ENCODE results near the gene TRAPPC10. TPM values are rescaled to one million over a fixed set of nuclear protein-coding genes. Genes with fewer than 3 reads are reported as not detected.

The TRAPPC10 gene
- total and polyA plus RNA-seq, 5 experiments from 2014 or later, result 17.7 to 107 (median 33.1) TPM

- Mint-ChIP-seq H3K4me3 (no peak overlapping the region), H3K36me3 (peaks cover 4 to 45% (median 12%) of the 10 kb centered on the region in 3 donors), H3K27ac (peak overlapping the region in 5 of 10 donors; percentile 45 to 88 (median 72)), H3K27me3 (no peaks in the 10 kb centered on the region), H3K4me1 (peaks cover 32 to 72% (median 69%) of the 10 kb centered on the region in 4 donors), H3K9me3 (no peaks in the 10 kb centered on the region)
- POLR2A ChIA-PET, result no interaction called here
- ATAC-seq, result no peak
- DNase-seq, result no peak
Measured at GRCh38 chr21:44029460-44030087, 17.5 kb downstream of the TRAPPC10 start.

- Mint-ChIP-seq H3K36me3 (peaks cover 4 to 84% (median 11%) of the 10 kb centered on the region in 3 donors), H3K27me3 (no peaks in the 10 kb centered on the region), H3K4me3 (no peak overlapping the region), H3K4me1 (peaks cover 8 to 33% (median 13%) of the 10 kb centered on the region in 4 donors), H3K9me3 (no peaks in the 10 kb centered on the region), H3K27ac (peak overlapping the region in 1 of 10 donors; percentile 70)
- no peak for DNase-seq
- POLR2A ChIA-PET, result no interaction called here
- ATAC-seq, result no peak
Measured at GRCh38 chr21:44035244-44035643, 23.1 kb downstream of the TRAPPC10 start.

- Mint-ChIP-seq H3K27me3 (no peaks in the 10 kb centered on the region), H3K9me3 (no peaks in the 10 kb centered on the region), H3K4me1 (peaks cover 6 to 19% (median 9%) of the 10 kb centered on the region in 4 donors), H3K4me3 (no peak overlapping the region), H3K27ac (peak overlapping the region in 7 of 10 donors; percentile 34 to 81 (median 63)), H3K36me3 (peaks cover 4 to 86% (median 7%) of the 10 kb centered on the region in 3 donors)
- ATAC-seq (no peak), DNase-seq (no peak)
- POLR2A ChIA-PET, result no interaction called here
Measured at GRCh38 chr21:44038063-44038462, 26.0 kb downstream of the TRAPPC10 start.

GRCh38 chr21:44039828-44040227 lies 27.7 kb downstream of the TRAPPC10 start:
- no peak overlapping the region for H3K4me3 Mint-ChIP-seq
- H3K36me3 Mint-ChIP-seq, result peaks cover 0 to 80% (median 5%) of the 10 kb centered on the region in 3 donors
- no peaks in the 10 kb centered on the region for H3K27me3 Mint-ChIP-seq
- H3K9me3 Mint-ChIP-seq, result no peaks in the 10 kb centered on the region
- ATAC-seq, result no peak
- DNase-seq, result no peak
- peaks cover 4 to 26% (median 14%) of the 10 kb centered on the region in 4 donors for H3K4me1 Mint-ChIP-seq
- H3K27ac Mint-ChIP-seq, result peak overlapping the region in 1 of 10 donors; percentile 32
- POLR2A ChIA-PET, result no interaction called here

- Mint-ChIP-seq H3K36me3 (peaks cover 0 to 77% (median 2%) of the 10 kb centered on the region in 3 donors), H3K4me3 (no peak overlapping the region), H3K27ac (peak overlapping the region in 9 of 10 donors; percentile 27 to 78 (median 55)), H3K9me3 (no peaks in the 10 kb centered on the region), H3K27me3 (no peaks in the 10 kb centered on the region), H3K4me1 (peaks cover 8 to 35% (median 24%) of the 10 kb centered on the region in 4 donors)
- no peak for DNase-seq
- POLR2A ChIA-PET, result no interaction called here
- peak; percentile 22 to 25 for ATAC-seq
Measured at GRCh38 chr21:44043613-44044012, 31.5 kb downstream of the TRAPPC10 start.

GRCh38 chr21:44046734-44047133 lies 34.6 kb downstream of the TRAPPC10 start:
- Mint-ChIP-seq H3K4me3 (no peak overlapping the region), H3K27me3 (no peaks in the 10 kb centered on the region), H3K4me1 (peaks cover 16 to 57% (median 36%) of the 10 kb centered on the region in 4 donors), H3K36me3 (peaks cover 0 to 65% (median 5%) of the 10 kb centered on the region in 3 donors), H3K27ac (peak overlapping the region in 1 of 10 donors; percentile 11), H3K9me3 (no peaks in the 10 kb centered on the region)
- ATAC-seq, result no peak
- no peak for DNase-seq
- POLR2A ChIA-PET, result no interaction called here

- H3K36me3 Mint-ChIP-seq, result peaks cover 0 to 67% (median 5%) of the 10 kb centered on the region in 3 donors
- H3K9me3 Mint-ChIP-seq, result no peaks in the 10 kb centered on the region
- peaks cover 16 to 63% (median 30%) of the 10 kb centered on the region in 4 donors for H3K4me1 Mint-ChIP-seq
- ATAC-seq (no peak), DNase-seq (no peak)
- H3K27me3 Mint-ChIP-seq, result no peaks in the 10 kb centered on the region
- peak overlapping the region in 4 of 10 donors; percentile 22 to 84 (median 52) for H3K27ac Mint-ChIP-seq
- H3K4me3 Mint-ChIP-seq, result no peak overlapping the region
- POLR2A ChIA-PET, result no interaction called here
Measured at GRCh38 chr21:44047996-44048560, 36.0 kb downstream of the TRAPPC10 start.

- H3K4me3 Mint-ChIP-seq, result no peak overlapping the region
- H3K27me3 Mint-ChIP-seq, result no peaks in the 10 kb centered on the region
- peak overlapping the region in 9 of 10 donors; percentile 22 to 86 (median 58) for H3K27ac Mint-ChIP-seq
- DNase-seq (no peak), ATAC-seq (no peak)
- H3K4me1 Mint-ChIP-seq, result peaks cover 16 to 57% (median 23%) of the 10 kb centered on the region in 4 donors
- POLR2A ChIA-PET, result interaction anchor here (0.6 kb wide), 1 partner anchor 8 kb away, joined by 3 read pairs; no protein-coding TSS in a partner anchor
- H3K9me3 Mint-ChIP-seq, result no peaks in the 10 kb centered on the region
- peaks cover 0 to 72% (median 5%) of the 10 kb centered on the region in 3 donors for H3K36me3 Mint-ChIP-seq
Measured at GRCh38 chr21:44049182-44049581, 37.1 kb downstream of the TRAPPC10 start.

GRCh38 chr21:44049606-44050005 lies 37.5 kb downstream of the TRAPPC10 start:
- Mint-ChIP-seq H3K9me3 (no peaks in the 10 kb centered on the region), H3K27me3 (no peaks in the 10 kb centered on the region), H3K4me1 (peaks cover 16 to 56% (median 24%) of the 10 kb centered on the region in 4 donors), H3K36me3 (peaks cover 0 to 72% (median 5%) of the 10 kb centered on the region in 3 donors), H3K4me3 (no peak overlapping the region), H3K27ac (peak overlapping the region in 7 of 10 donors; percentile 22 to 81 (median 53))
- no peak for ATAC-seq
- no peak for DNase-seq
- POLR2A ChIA-PET, result no interaction called here

GRCh38 chr21:44050276-44050675 lies 38.2 kb downstream of the TRAPPC10 start:
- H3K27me3 Mint-ChIP-seq, result no peaks in the 10 kb centered on the region
- POLR2A ChIA-PET, result no interaction called here
- peaks cover 18 to 54% (median 27%) of the 10 kb centered on the region in 4 donors for H3K4me1 Mint-ChIP-seq
- no peaks in the 10 kb centered on the region for H3K9me3 Mint-ChIP-seq
- ATAC-seq (no peak), DNase-seq (no peak)
- H3K36me3 Mint-ChIP-seq, result peaks cover 0 to 72% (median 5%) of the 10 kb centered on the region in 3 donors
- H3K27ac Mint-ChIP-seq, result peak overlapping the region in 4 of 10 donors; percentile 15 to 45 (median 35)
- H3K4me3 Mint-ChIP-seq, result no peak overlapping the region

GRCh38 chr21:44051462-44051941 lies 39.4 kb downstream of the TRAPPC10 start:
- ATAC-seq (peak; percentile 23 to 25), DNase-seq (no peak)
- Mint-ChIP-seq H3K9me3 (no peaks in the 10 kb centered on the region), H3K27me3 (no peaks in the 10 kb centered on the region), H3K36me3 (peaks cover 0 to 72% (median 11%) of the 10 kb centered on the region in 3 donors), H3K4me3 (no peak overlapping the region), H3K4me1 (peaks cover 18 to 54% (median 27%) of the 10 kb centered on the region in 4 donors), H3K27ac (peak overlapping the region in 3 of 10 donors; percentile 3 to 60 (median 53))
- POLR2A ChIA-PET, result no interaction called here

GRCh38 chr21:44052071-44052829 lies 40.1 kb downstream of the TRAPPC10 start:
- no peaks in the 10 kb centered on the region for H3K27me3 Mint-ChIP-seq
- H3K36me3 Mint-ChIP-seq, result peaks cover 0 to 78% (median 11%) of the 10 kb centered on the region in 3 donors
- no peaks in the 10 kb centered on the region for H3K9me3 Mint-ChIP-seq
- peaks cover 19 to 50% (median 27%) of the 10 kb centered on the region in 4 donors for H3K4me1 Mint-ChIP-seq
- DNase-seq, result no peak
- POLR2A ChIA-PET, result interaction anchor here (1.1 kb wide), 1 partner anchor 32 kb away, joined by 3 read pairs; no protein-coding TSS in a partner anchor
- H3K27ac Mint-ChIP-seq, result peak overlapping the region in 6 of 10 donors; percentile 16 to 91 (median 52)
- ATAC-seq, result no peak
- no peak overlapping the region for H3K4me3 Mint-ChIP-seq

Data from naive thymus-derived CD8-positive, alpha-beta T cell (primary cell).